ENCODE results near the gene POU6F2. TPM values are rescaled to one million over a fixed set of nuclear protein-coding genes. Genes with fewer than 3 reads are reported as not detected.

POU6F2 gene
- total RNA-seq, 4 donors from 2014 or later = 0.48 to 0.82 TPM; not detected in 2

- in situ Hi-C loops (cut with MboI; ENCODE audit: low pct_ligation_motif_present in 1 of 4, low pct_unique_long_range_greater_than_20kb in 1 of 4, low sequenced_read_pairs in 3 of 4) (no loop called here), intact Hi-C loops (cut with DNase I; ENCODE audit: low total_unique reads) (no loop called here)
- no peak overlapping the region for H3K4me3 ChIP-seq
Observed at GRCh38 chr7:39022796-39023195, 45.1 kb downstream of the POU6F2 start.

GRCh38 chr7:39027491-39027890 lies 49.8 kb downstream of the POU6F2 start:
- TF ChIP-seq POLR2AphosphoS5 (IDR thresholded peaks at IDR 0.05) (no peak), EP300 (IDR thresholded peaks at IDR 0.05; ENCODE audit: low read depth) (no peak), POLR2A (IDR thresholded peaks at IDR 0.05) (no peak)
- TF ChIP-seq, protein P1, sequence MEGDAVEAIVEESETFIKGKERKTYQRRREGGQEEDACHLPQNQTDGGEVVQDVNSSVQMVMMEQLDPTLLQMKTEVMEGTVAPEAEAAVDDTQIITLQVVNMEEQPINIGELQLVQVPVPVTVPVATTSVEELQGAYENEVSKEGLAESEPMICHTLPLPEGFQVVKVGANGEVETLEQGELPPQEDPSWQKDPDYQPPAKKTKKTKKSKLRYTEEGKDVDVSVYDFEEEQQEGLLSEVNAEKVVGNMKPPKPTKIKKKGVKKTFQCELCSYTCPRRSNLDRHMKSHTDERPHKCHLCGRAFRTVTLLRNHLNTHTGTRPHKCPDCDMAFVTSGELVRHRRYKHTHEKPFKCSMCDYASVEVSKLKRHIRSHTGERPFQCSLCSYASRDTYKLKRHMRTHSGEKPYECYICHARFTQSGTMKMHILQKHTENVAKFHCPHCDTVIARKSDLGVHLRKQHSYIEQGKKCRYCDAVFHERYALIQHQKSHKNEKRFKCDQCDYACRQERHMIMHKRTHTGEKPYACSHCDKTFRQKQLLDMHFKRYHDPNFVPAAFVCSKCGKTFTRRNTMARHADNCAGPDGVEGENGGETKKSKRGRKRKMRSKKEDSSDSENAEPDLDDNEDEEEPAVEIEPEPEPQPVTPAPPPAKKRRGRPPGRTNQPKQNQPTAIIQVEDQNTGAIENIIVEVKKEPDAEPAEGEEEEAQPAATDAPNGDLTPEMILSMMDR (IDR thresholded peaks at IDR 0.05) = no peak
- Histone ChIP-seq H3K4me3 (no peak overlapping the region), H3K4me1 (no peaks in the 10 kb centered on the region), H3K36me3 (no peaks in the 10 kb centered on the region), H3K27ac (no peak overlapping the region), H3K9me3 (peaks cover 4 to 6% of the 10 kb centered on the region in 2 donors), H3K27me3 (no peaks in the 10 kb centered on the region)
- intact Hi-C loops (cut with DNase I; ENCODE audit: low total_unique reads) (no loop called here), in situ Hi-C loops (cut with MboI; ENCODE audit: low pct_ligation_motif_present in 1 of 4, low pct_unique_long_range_greater_than_20kb in 1 of 4, low sequenced_read_pairs in 3 of 4) (loop anchor here in 1 of 4 donors (25.0 kb wide), 1 partner anchor 215 kb away; no protein-coding TSS in a partner anchor)
- WGBS, 2 donors (ENCODE audit: low coverage in 1 of 2) = 44 to 53% methylated on average over 4 of the region's 4 CpGs
- DNase-seq = no peak

More at GRCh38 chr7:39022796-39023195, 45.1 kb downstream of the POU6F2 start:
- Histone ChIP-seq H3K36me3 (no peaks in the 10 kb centered on the region), H3K27ac (no peak overlapping the region), H3K27me3 (no peaks in the 10 kb centered on the region), H3K4me1 (no peaks in the 10 kb centered on the region), H3K9me3 (peaks cover 4 to 7% of the 10 kb centered on the region in 2 donors)
- 89 to 96% methylated on average over 2 of the region's 2 CpGs for WGBS, 2 donors (ENCODE audit: low coverage in 1 of 2)
- DNase-seq = no peak
- no peak for TF ChIP-seq POLR2AphosphoS5 (IDR thresholded peaks at IDR 0.05)
- TF ChIP-seq EP300 (IDR thresholded peaks at IDR 0.05; ENCODE audit: low read depth) = no peak
- TF ChIP-seq, protein P1 (IDR thresholded peaks at IDR 0.05) = no peak
- TF ChIP-seq POLR2A (IDR thresholded peaks at IDR 0.05) = no peak

DNA sequence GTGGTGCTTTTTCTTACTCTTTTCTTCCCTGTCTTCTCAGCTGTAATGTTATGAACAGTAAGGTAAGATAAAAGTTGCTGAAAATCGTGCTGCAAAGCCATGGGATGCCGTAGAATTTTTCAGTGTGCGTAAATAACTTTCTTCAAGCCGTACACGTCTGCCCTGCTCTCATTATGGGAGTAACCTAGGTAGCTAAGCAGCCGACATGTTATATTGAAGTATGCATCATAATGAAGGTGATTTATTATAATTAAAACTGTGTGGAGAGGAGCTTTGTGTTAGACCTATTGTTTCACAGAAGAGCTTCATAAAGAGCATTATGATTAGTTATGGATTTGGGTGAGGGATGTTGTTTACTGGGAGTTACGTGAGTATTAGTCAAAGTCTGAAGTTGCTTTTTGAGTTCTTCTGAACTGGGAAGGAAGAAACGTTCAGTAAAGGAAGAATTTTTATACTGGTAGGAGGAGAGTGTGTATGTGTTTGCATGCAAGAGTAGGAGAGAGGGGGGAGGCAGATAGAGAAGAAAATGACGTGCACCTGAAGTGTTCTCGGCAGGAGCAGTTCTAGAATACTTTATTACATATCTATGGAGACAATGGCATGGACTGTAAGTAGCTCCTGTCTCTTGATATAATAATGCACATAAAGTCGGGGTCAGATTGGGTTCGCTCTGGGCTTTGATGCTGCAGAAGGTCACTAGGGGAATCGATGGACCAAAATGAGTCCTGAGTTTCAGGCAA lies 56.3 kb downstream of the POU6F2 start:
- Histone ChIP-seq H3K27me3 (no peaks in the 10 kb centered on the region), H3K27ac (no peak overlapping the region), H3K4me1 (no peaks in the 10 kb centered on the region), H3K4me3 (no peak overlapping the region), H3K9me3 (no peaks in the 10 kb centered on the region), H3K36me3 (no peaks in the 10 kb centered on the region)
- in situ Hi-C loops (cut with MboI; ENCODE audit: low pct_ligation_motif_present in 1 of 4, low pct_unique_long_range_greater_than_20kb in 1 of 4, low sequenced_read_pairs in 3 of 4) = loop anchor here in 1 of 4 donors (25.0 kb wide), 1 partner anchor 222 kb away; no protein-coding TSS in a partner anchor
- no peak for TF ChIP-seq POLR2AphosphoS5 (IDR thresholded peaks at IDR 0.05)
- TF ChIP-seq POLR2A (IDR thresholded peaks at IDR 0.05) = no peak
- TF ChIP-seq, protein P1 (IDR thresholded peaks at IDR 0.05) = no peak
- TF ChIP-seq EP300 (IDR thresholded peaks at IDR 0.05; ENCODE audit: low read depth) = no peak
- 69 to 72% methylated on average over 10 to 13 of the region's 13 CpGs for WGBS, 2 donors (ENCODE audit: low coverage in 1 of 2)
- intact Hi-C loops (cut with DNase I; ENCODE audit: low total_unique reads) = no loop called here
- no peak for DNase-seq

- no peak overlapping the region for H3K4me3 ChIP-seq
- no peaks in the 10 kb centered on the region for H3K27me3 ChIP-seq
- no peak for TF ChIP-seq POLR2AphosphoS5 (IDR thresholded peaks at IDR 0.05)
- no peak for TF ChIP-seq POLR2A (IDR thresholded peaks at IDR 0.05)
- 47 to 54% methylated on average over 4 of the region's 4 CpGs for WGBS, 2 donors (ENCODE audit: low coverage in 1 of 2)
- in situ Hi-C loops (cut with MboI; ENCODE audit: low pct_ligation_motif_present in 1 of 4, low pct_unique_long_range_greater_than_20kb in 1 of 4, low sequenced_read_pairs in 3 of 4) = loop anchor here in 1 of 4 donors (25.0 kb wide), 1 partner anchor 223 kb away; no protein-coding TSS in a partner anchor
- DNase-seq = no peak
- no peaks in the 10 kb centered on the region for H3K4me1 ChIP-seq
- H3K27ac ChIP-seq = no peak overlapping the region
- intact Hi-C loops (cut with DNase I; ENCODE audit: low total_unique reads) = no loop called here
- H3K9me3 ChIP-seq = no peaks in the 10 kb centered on the region
- no peaks in the 10 kb centered on the region for H3K36me3 ChIP-seq
Observed at GRCh38 chr7:39035156-39035555, 57.4 kb downstream of the POU6F2 start.

Data from transverse colon (tissue), 4 donors.